Uterus (tissue), 4 donors: ENCODE measurements around the gene ZNF148. TPM values are rescaled to one million over a fixed set of nuclear protein-coding genes. Genes with fewer than 3 reads are reported as not detected.

Experiments
- DNase-seq, 2 donors: peaks; one replicate each; pipeline ENCODE4 v3.0.0-alpha.2; 2019 to 2020
- H3K27ac ChIP-seq, 2 donors: fragments of 200-600 bp; sonication (generic); 1 replicate in 1 of 2; 2 replicates in 1 of 2; pipeline ENCODE4 v1.5.1; 2016 to 2018
- H3K27me3 ChIP-seq, 2 donors: fragments of 200-600 bp; sonication (generic); one replicate each; pipeline ENCODE4 v1.5.1; 2018 to 2019; ENCODE audit warnings: control low read depth in 1 of 2
- H3K36me3 ChIP-seq, 2 donors: fragments of 200-600 bp; sonication (generic); one replicate each; pipeline ENCODE4 v1.5.1; 2019; ENCODE audit warnings: control low read depth in 1 of 2
- H3K4me1 ChIP-seq, 2 donors: fragments of 200-600 bp; sonication (generic); one replicate each; pipeline ENCODE4 v1.5.1; 2018 to 2019; ENCODE audit warnings: control low read depth in 1 of 2
- H3K4me3 ChIP-seq, 2 donors: fragments of 200-600 bp; sonication (generic); 1 replicate in 1 of 2; 2 replicates in 1 of 2; pipeline ENCODE4 v1.5.1; 2018 to 2019; ENCODE audit warnings: mild to moderate bottlenecking in 1 of 2
- H3K9me3 ChIP-seq, 2 donors: fragments of 200-600 bp; sonication (generic); one replicate each; pipeline ENCODE4 v1.5.1; 2019; ENCODE audit warnings: control low read depth in 1 of 2
- CTCF ChIP-seq, 4 experiments: fragments of 200-600 bp in 2 of 4; fragments of 450-650 bp in 2 of 4; sonication (generic) in 2 of 4; IDR thresholded peaks; one replicate each; pipeline ENCODE4 v1.5.1; 2016 to 2019; ENCODE audit warnings: antibody characterized with exemption in 4 of 4, mild to moderate bottlenecking in 2 of 4, moderate library complexity in 1 of 4
- POLR2A ChIP-seq, 2 donors: fragments of 450-650 bp; IDR thresholded peaks; one replicate each; pipeline ENCODE4 v1.6.1; 2016; ENCODE audit warnings: antibody characterized with exemption in 2 of 2, mild to moderate bottlenecking in 1 of 2, moderate library complexity in 1 of 2
- intact Hi-C: fragments of 100-400 bp; cut with DNase I; formaldehyde crosslinking; loops from one replicate; pipeline ENCODE4 v1.15.1; 2023; ENCODE audit warnings: low total_unique reads
- total RNA-seq, 4 donors: library from RNA; depleted of rRNA in 3 of 4; stranded (reverse); fragments of >200 nt in 3 of 4; gene quantifications; one replicate each; pipeline versions ENCODE4 v1.1.0 to v1.2.4, GENCODE V29; 2014 to 2023
- donor health status: DM: yes; HTN: yes; CAD: no.

Gene ZNF148
- total RNA-seq, 4 donors from 2014 or later = 21.2 to 93.1 (median 53.0) TPM

- Histone ChIP-seq H3K36me3 (no peaks in the 10 kb centered on the region), H3K4me1 (no peaks in the 10 kb centered on the region), H3K9me3 (no peaks in the 10 kb centered on the region), H3K4me3 (no peak overlapping the region), H3K27me3 (no peaks in the 10 kb centered on the region), H3K27ac (no peak overlapping the region)
- no peak for DNase-seq
- intact Hi-C loops = no loop called here
- TF ChIP-seq CTCF (IDR thresholded peaks at IDR 0.05) (no peak), POLR2A (IDR thresholded peaks at IDR 0.05) (no peak)
Observed at GRCh38 chr3:125382298-125382697, 7.2 kb upstream of the ZNF148 start.

- intact Hi-C loops = no loop called here
- H3K4me3 ChIP-seq = no peak overlapping the region
- no peak for DNase-seq
- H3K36me3 ChIP-seq = no peaks in the 10 kb centered on the region
- H3K9me3 ChIP-seq = no peaks in the 10 kb centered on the region
- no peak for TF ChIP-seq POLR2A (IDR thresholded peaks at IDR 0.05)
- TF ChIP-seq CTCF (IDR thresholded peaks at IDR 0.05) = no peak
- H3K27ac ChIP-seq = no peak overlapping the region
- no peaks in the 10 kb centered on the region for H3K27me3 ChIP-seq
- no peaks in the 10 kb centered on the region for H3K4me1 ChIP-seq
Observed at GRCh38 chr3:125381743-125382142, 6.6 kb upstream of the ZNF148 start.

GRCh38 chr3:125381314-125381713 is 6.2 kb upstream of the ZNF148 start:
- Histone ChIP-seq H3K9me3 (no peaks in the 10 kb centered on the region), H3K27ac (no peak overlapping the region), H3K27me3 (no peaks in the 10 kb centered on the region), H3K36me3 (no peaks in the 10 kb centered on the region), H3K4me3 (no peak overlapping the region), H3K4me1 (no peaks in the 10 kb centered on the region)
- TF ChIP-seq CTCF (IDR thresholded peaks at IDR 0.05) (no peak), POLR2A (IDR thresholded peaks at IDR 0.05) (no peak)
- intact Hi-C loops = no loop called here
- no peak for DNase-seq

GRCh38 chr3:125379483-125379882 is 4.4 kb upstream of the ZNF148 start:
- intact Hi-C loops = no loop called here

GRCh38 chr3:125378762-125379161 is 3.6 kb upstream of the ZNF148 start:
- H3K36me3 ChIP-seq = no peaks in the 10 kb centered on the region
- no peak overlapping the region for H3K27ac ChIP-seq
- DNase-seq = no peak
- no peak overlapping the region for H3K4me3 ChIP-seq
- H3K4me1 ChIP-seq = peaks cover 0 to 2% of the 10 kb centered on the region in 2 donors
- TF ChIP-seq POLR2A (IDR thresholded peaks at IDR 0.05) = no peak
- no peak for TF ChIP-seq CTCF (IDR thresholded peaks at IDR 0.05)
- H3K9me3 ChIP-seq = no peaks in the 10 kb centered on the region
- no peaks in the 10 kb centered on the region for H3K27me3 ChIP-seq
- intact Hi-C loops = no loop called here

More at GRCh38 chr3:125379483-125379882, 4.4 kb upstream of the ZNF148 start:
- Histone ChIP-seq H3K27me3 (no peaks in the 10 kb centered on the region), H3K9me3 (no peaks in the 10 kb centered on the region), H3K36me3 (no peaks in the 10 kb centered on the region), H3K27ac (no peak overlapping the region), H3K4me1 (no peaks in the 10 kb centered on the region), H3K4me3 (no peak overlapping the region)
- no peak for DNase-seq
- no peak for TF ChIP-seq CTCF (IDR thresholded peaks at IDR 0.05)
- no peak for TF ChIP-seq POLR2A (IDR thresholded peaks at IDR 0.05)
